BE2C (cell line): ENCODE results near the gene IFI35.
"Not testable (repeated sequence)": the region's sequence is repeated elsewhere in the genome, so short reads cannot be mapped to it uniquely, and the experiment has no call there.

Source experiments
- DNase-seq: peaks from one replicate; pipeline ENCODE4 v3.0.0-alpha.2; 2020
- H3K27me3 ChIP-seq: fragments of 250-450 bp; sonication (Bioruptor Pico); 2 replicates; pipeline ENCODE4 v1.5.1; 2020; ENCODE audit warnings: mild to moderate bottlenecking
- H3K36me3 ChIP-seq: fragments of 250-450 bp; sonication (Bioruptor Pico); 2 replicates; pipeline ENCODE4 v1.5.1; 2020; ENCODE audit warnings: mild to moderate bottlenecking
- H3K4me1 ChIP-seq: fragments of 250-450 bp; sonication (Bioruptor Pico); 2 replicates; pipeline ENCODE4 v1.5.1; 2020
- H3K4me3 ChIP-seq: 2 replicates; pipeline ENCODE4 v1.5.1; 2011; ENCODE audit warnings: low read depth, low read length
- H3K9me3 ChIP-seq: fragments of 250-450 bp; sonication (Bioruptor Pico); 2 replicates; pipeline ENCODE4 v1.5.1; 2020
- CTCF ChIP-seq: IDR thresholded peaks from 2 replicates; pipeline ENCODE4 v1.5.1; 2012; ENCODE audit warnings: mild to moderate bottlenecking, low read depth, low read length

The IFI35 gene

GRCh38 chr17:43044024-43044423 lies 37.4 kb downstream of the IFI35 start:
- Histone ChIP-seq H3K36me3 (peaks cover 13% of the 10 kb centered on the region), H3K27me3 (no peaks in the 10 kb centered on the region), H3K9me3 (no peaks in the 10 kb centered on the region), H3K4me1 (peaks cover 7% of the 10 kb centered on the region), H3K4me3 (no peak overlapping the region)
- no peak for DNase-seq
- TF ChIP-seq CTCF: no peak

GRCh38 chr17:43051969-43052368 lies 45.4 kb downstream of the IFI35 start:
- no peaks in the 10 kb centered on the region for H3K4me1 ChIP-seq
- H3K27me3 ChIP-seq: no peaks in the 10 kb centered on the region
- no peak for TF ChIP-seq CTCF
- DNase-seq: no peak
- peaks cover 35% of the 10 kb centered on the region for H3K36me3 ChIP-seq
- no peaks in the 10 kb centered on the region for H3K9me3 ChIP-seq
- no peak overlapping the region for H3K4me3 ChIP-seq

- H3K4me3 ChIP-seq, H3K4me1 ChIP-seq, H3K27me3 ChIP-seq, H3K9me3 ChIP-seq, DNase-seq: not testable (repeated sequence)
- peaks cover 32% of the 10 kb centered on the region for H3K36me3 ChIP-seq
Measured at GRCh38 chr17:43053008-43053407, 46.4 kb downstream of the IFI35 start.

- Histone ChIP-seq H3K27me3 (no peaks in the 10 kb centered on the region), H3K36me3 (peaks cover 41% of the 10 kb centered on the region), H3K4me1 (no peaks in the 10 kb centered on the region), H3K9me3 (no peaks in the 10 kb centered on the region), H3K4me3 (no peak overlapping the region)
- DNase-seq: no peak
- TF ChIP-seq CTCF: no peak
Measured at GRCh38 chr17:43056051-43056450, 49.5 kb downstream of the IFI35 start.

- Histone ChIP-seq H3K36me3 (peaks cover 29% of the 10 kb centered on the region), H3K9me3 (no peaks in the 10 kb centered on the region), H3K27me3 (no peaks in the 10 kb centered on the region), H3K4me3 (no peak overlapping the region), H3K4me1 (no peaks in the 10 kb centered on the region)
- TF ChIP-seq CTCF: no peak
- no peak for DNase-seq
Measured at GRCh38 chr17:43062984-43063638, 56.5 kb downstream of the IFI35 start.
